NB4 (cell line): ENCODE measurements around the gene OLFM1.

Source experiments
- DNase-seq: peaks from one replicate; pipeline ENCODE4 v3.0.0; 2010; ENCODE audit warnings: low read depth
- H3K4me3 ChIP-seq: one replicate; pipeline ENCODE4 v1.5.1; 2011; ENCODE audit warnings: mild to moderate bottlenecking, low read depth, low read length, moderate library complexity
- CTCF ChIP-seq: IDR thresholded peaks from one replicate; pipeline ENCODE4 v1.5.1; 2012; ENCODE audit warnings: low read depth, low read length
- MAX ChIP-seq: IDR thresholded peaks from 2 replicates; pipeline ENCODE4 v1.6.1; 2011; ENCODE audit warnings: low read depth, low read length
- MYC ChIP-seq: IDR thresholded peaks from 2 replicates; pipeline ENCODE4 v1.6.1; 2011; ENCODE audit warnings: low read depth, low read length
- POLR2A ChIP-seq: IDR thresholded peaks from 2 replicates; pipeline ENCODE4 v1.6.1; 2011; ENCODE audit warnings: mild to moderate bottlenecking; ENCODE audit not compliant: insufficient read length; ENCODE audit errors: extremely low read depth

Gene OLFM1

GRCh38 chr9:135103001-135103446 lies 15.6 kb downstream of the OLFM1 start:
- TF ChIP-seq MYC: no peak
- no peak for TF ChIP-seq MAX
- TF ChIP-seq POLR2A: no peak
- no peak for TF ChIP-seq CTCF
- H3K4me3 ChIP-seq: no peak overlapping the region
- no peak for DNase-seq

GRCh38 chr9:135103931-135104639 lies 16.6 kb downstream of the OLFM1 start:
- no peak for TF ChIP-seq POLR2A
- TF ChIP-seq MYC: no peak
- no peak for TF ChIP-seq CTCF
- no peak for TF ChIP-seq MAX
- H3K4me3 ChIP-seq: no peak overlapping the region
- DNase-seq: no peak

GRCh38 chr9:135104761-135105160 lies 17.3 kb downstream of the OLFM1 start:
- TF ChIP-seq POLR2A: no peak
- no peak for TF ChIP-seq CTCF
- no peak for TF ChIP-seq MAX
- no peak for TF ChIP-seq MYC
- no peak for DNase-seq
- no peak overlapping the region for H3K4me3 ChIP-seq

DNA sequence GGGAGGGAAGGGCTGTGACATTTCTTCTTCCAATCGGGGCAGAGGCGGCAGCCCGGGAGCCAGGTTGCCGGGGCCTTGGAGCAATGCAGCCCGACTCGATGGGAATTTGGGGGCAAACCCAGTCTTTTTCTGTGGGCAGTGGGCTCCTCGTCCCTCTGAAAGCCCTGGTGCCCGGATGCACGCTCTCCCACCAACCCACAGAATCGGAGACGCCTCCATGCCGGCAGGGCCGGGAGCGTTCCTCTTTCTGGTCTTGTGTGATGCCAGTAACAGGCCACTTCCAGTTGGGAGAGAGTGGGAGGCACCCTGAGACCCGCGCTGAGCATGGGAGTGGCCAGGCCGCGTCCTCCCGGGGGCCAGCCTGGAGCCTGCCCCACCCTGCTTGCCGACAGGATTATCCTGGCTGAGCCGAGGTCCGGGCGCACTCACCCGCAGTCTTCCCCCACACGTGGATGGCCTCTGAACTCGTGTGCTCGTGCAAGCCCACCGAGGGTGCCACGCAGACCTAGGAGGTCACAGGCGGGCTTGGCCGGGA lies 17.8 kb downstream of the OLFM1 start:
- no peak for TF ChIP-seq CTCF
- no peak for TF ChIP-seq POLR2A
- no peak for DNase-seq
- H3K4me3 ChIP-seq: no peak overlapping the region

DNA sequence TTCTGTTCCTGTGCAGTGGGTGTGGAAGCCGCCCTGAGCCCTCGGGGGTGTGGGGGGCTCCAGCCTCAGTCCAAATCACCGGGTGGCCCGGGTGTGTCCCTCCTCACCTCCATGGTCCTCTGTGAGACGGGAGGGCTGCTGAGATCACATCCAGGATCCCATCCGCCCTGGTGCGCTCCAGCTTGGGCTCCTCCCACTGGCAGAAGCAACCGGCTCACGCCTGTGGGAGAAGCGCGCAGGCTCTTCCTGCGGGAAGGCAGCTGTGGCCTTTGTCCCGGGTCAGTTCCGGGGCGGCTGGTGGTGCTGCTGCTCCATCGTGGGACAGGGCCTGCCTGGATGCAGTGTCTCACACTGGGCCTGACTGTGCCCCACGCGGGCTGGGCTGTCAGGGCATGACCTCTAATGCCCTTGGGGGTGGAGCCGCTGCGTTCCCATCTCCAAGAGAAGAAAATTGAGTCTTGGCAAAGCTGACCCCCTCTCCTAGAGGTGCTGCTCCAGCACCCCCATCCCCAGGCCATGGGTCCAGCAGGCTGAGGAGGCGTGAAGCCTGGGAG lies 18.5 kb downstream of the OLFM1 start:
- H3K4me3 ChIP-seq: no peak overlapping the region
- no peak for TF ChIP-seq MYC
- no peak for TF ChIP-seq POLR2A
- no peak for TF ChIP-seq CTCF
- no peak for TF ChIP-seq MAX
- DNase-seq: no peak
